B cell (primary cell): Measurements from ENCODE around the gene CIB1. TPM values are rescaled to one million over a fixed set of nuclear protein-coding genes. Genes with fewer than 3 reads are reported as not detected.

ENCODE experiments used
- ATAC-seq: fragments of 200-7000 bp; cut with Tn5 transposase; one replicate; pipeline ENCODE4 v1.10.0; 2021; ENCODE audit warnings: low read depth, mild to moderate bottlenecking, moderate number of reproducible peaks, moderate library complexity
- CTCF ChIA-PET: fragments of 350-600 bp; sonication (Branson Sonifier 250); formaldehyde crosslinking; loops from one replicate; lab custom pipeline; 2021; ENCODE audit warnings: antibody characterized with exemption, inconsistent platforms; lab: Charles Lee
- POLR2A ChIA-PET: fragments of 350-600 bp; sonication (Branson Sonifier 250); formaldehyde crosslinking; loops from one replicate; lab custom pipeline; 2021; ENCODE audit warnings: antibody characterized with exemption; lab: Charles Lee
- DNase-seq: peaks from one replicate; pipeline ENCODE4 v3.0.0; 2013
- H2AFZ ChIP-seq: 2 replicates; pipeline ENCODE4 v1.6.1; 2012; ENCODE audit warnings: mild to moderate bottlenecking, low read depth, low read length; ENCODE audit not compliant: insufficient read depth, poor library complexity, severe bottlenecking
- H3K27ac ChIP-seq, 2 donors: 1 replicate in 1 of 2; 2 replicates in 1 of 2; pipeline ENCODE4 v1.5.1; 2012 to 2013; ENCODE audit warnings: low read length in 2 of 2, mild to moderate bottlenecking in 2 of 2, moderate library complexity in 1 of 2
- H3K27me3 ChIP-seq, 4 experiments: fragments of 200-600 bp in 1 of 4; sonication (generic) in 1 of 4; replicated peaks in 1 of 4; 1 replicate in 2 of 4; 2 replicates in 2 of 4; pipeline versions ENCODE4 v1.6.1 to v1.7.0; 2013 to 2016; ENCODE audit warnings: low read length in 3 of 4, mild to moderate bottlenecking in 2 of 4, mixed read lengths in 1 of 4, moderate library complexity in 1 of 4; ENCODE audit not compliant: insufficient read depth in 4 of 4, control insufficient read depth in 3 of 4; ENCODE audit errors: control extremely low read depth in 1 of 4
- H3K36me3 ChIP-seq, 2 experiments: replicated peaks in 1 of 2; 1 replicate in 1 of 2; 2 replicates in 1 of 2; pipeline versions ENCODE4 v1.6.1 to v1.7.1; 2013; ENCODE audit warnings: low read length in 1 of 2; ENCODE audit not compliant: insufficient read depth in 2 of 2, control insufficient read depth in 1 of 2; ENCODE audit errors: control extremely low read depth in 1 of 2, extremely low read depth in 1 of 2
- H3K4me1 ChIP-seq, 2 donors: fragments of 200-600 bp in 1 of 2; sonication (generic) in 1 of 2; 1 replicate in 1 of 2; 2 replicates in 1 of 2; pipeline versions ENCODE4 v1.5.1 to v1.6.1; 2013 to 2017; ENCODE audit warnings: low read length in 2 of 2; ENCODE audit not compliant: control insufficient read depth in 2 of 2, insufficient read depth in 2 of 2
- H3K4me2 ChIP-seq: replicated peaks from 2 replicates; pipeline ENCODE3; 2012; ENCODE audit warnings: mild to moderate bottlenecking, low read depth, low read length; ENCODE audit not compliant: poor library complexity, severe bottlenecking
- H3K4me3 ChIP-seq, 5 experiments: fragments of 200-600 bp in 1 of 5; sonication (generic) in 1 of 5; 1 replicate in 3 of 5; 2 replicates in 2 of 5; pipeline versions ENCODE4 v1.5.1 to v1.7.0; 2011 to 2016; ENCODE audit warnings: low read length in 4 of 5, mild to moderate bottlenecking in 4 of 5, low read depth in 2 of 5, control low read depth in 1 of 5, moderate library complexity in 1 of 5; ENCODE audit not compliant: insufficient read depth in 1 of 5; ENCODE audit errors: control extremely low read depth in 1 of 5, extremely low read depth in 1 of 5
- H3K79me2 ChIP-seq: fragments of 200-600 bp; sonication (generic); one replicate; pipeline ENCODE4 v1.6.0; 2016; ENCODE audit warnings: low read length; ENCODE audit not compliant: control insufficient read depth, insufficient read depth
- H3K9ac ChIP-seq: fragments of 200-600 bp; sonication (generic); 2 replicates; pipeline ENCODE4 v1.6.1; 2017; ENCODE audit warnings: mild to moderate bottlenecking, low read length, moderate library complexity
- H3K9me3 ChIP-seq, 3 donors: one replicate each; pipeline versions ENCODE4 v1.6.1 to v1.7.1; 2013; ENCODE audit warnings: low read length in 2 of 3; ENCODE audit not compliant: control insufficient read depth in 2 of 3, insufficient read depth in 1 of 3; ENCODE audit errors: control extremely low read depth in 1 of 3
- H4K20me1 ChIP-seq: 2 replicates; pipeline ENCODE4 v1.6.0; 2012; ENCODE audit warnings: mild to moderate bottlenecking, low read length; ENCODE audit not compliant: insufficient read depth, control insufficient read depth, poor library complexity, severe bottlenecking
- H3K27ac Mint-ChIP-seq: one replicate; pipeline ENCODE4 v1.8.0; 2021; ENCODE audit warnings: mixed read lengths
- H3K27me3 Mint-ChIP-seq: one replicate; pipeline ENCODE4 v1.8.0; 2021; ENCODE audit warnings: mixed read lengths
- H3K4me1 Mint-ChIP-seq: one replicate; pipeline ENCODE4 v1.8.0; 2021; ENCODE audit warnings: mixed read lengths
- H3K4me3 Mint-ChIP-seq: one replicate; pipeline ENCODE4 v1.8.0; 2021; ENCODE audit warnings: mixed read lengths
- H3K9me3 Mint-ChIP-seq: one replicate; pipeline ENCODE4 v1.8.0; 2022; ENCODE audit warnings: mixed read lengths; ENCODE audit not compliant: insufficient read depth
- CTCF ChIP-seq: fragments of 200-600 bp; IDR thresholded peaks from one replicate; pipeline ENCODE4 v1.8.0; 2022; ENCODE audit warnings: antibody characterized with exemption, mild to moderate bottlenecking
- EZH2 ChIP-seq: IDR thresholded peaks from 2 replicates; pipeline ENCODE4 v1.6.1; 2012; ENCODE audit warnings: borderline replicate concordance, low read depth, mild to moderate bottlenecking, moderate library complexity, low read length; ENCODE audit not compliant: insufficient read depth, poor library complexity, severe bottlenecking
- WGBS: methylation state at CpG from one replicate; pipeline ENCODE4 v1.1.5; 2013; ENCODE audit warnings: missing lambda C conversion rate; ENCODE audit not compliant: insufficient coverage; 5-methylcytosine and 5-hydroxymethylcytosine counted together
- intact Hi-C: fragments of 100-400 bp; cut with micrococcal nuclease; formaldehyde crosslinking; loops from one replicate; pipeline ENCODE4 v1.10.0; 2022
- polyA plus RNA-seq: library from polyadenylated mRNA; depleted of rRNA; stranded (reverse); fragments of >200 nt; gene quantifications from 2 replicates; pipeline ENCODE4 v1.2.3, GENCODE V29; 2012
- total RNA-seq, 2 donors: library from RNA; stranded (reverse); fragments of 120-200 nt in 1 of 2; gene quantifications; 1 replicate in 1 of 2; 2 replicates in 1 of 2; pipeline versions ENCODE4 v1.2.3 to v1.2.4, GENCODE V29; 2013 to 2022

Gene CIB1
- total and polyA plus RNA-seq, 2 donors (not counting 1 experiment from before 2014, with no cell fraction given) = 153 to 157 TPM

GRCh38 chr15:90203473-90203872, 30.3 kb downstream of the CIB1 start:
- ATAC-seq (no peak), DNase-seq (no peak)
- Histone ChIP-seq H3K4me2 (peak overlapping the region; percentile 93), H2AFZ (no peak overlapping the region), H3K9me3 (no peaks in the 10 kb centered on the region), H3K27ac (peak overlapping the region in 1 of 2 donors; percentile 72), H3K36me3 (peaks cover 2 to 56% of the 10 kb centered on the region in 2 experiments), H3K27me3 (no peaks in the 10 kb centered on the region), H3K4me1 (peaks cover 77 to 90% of the 10 kb centered on the region in 2 donors), H3K4me3 (peak overlapping the region in 4 of 5 experiments; percentile 82 to 94 (median 86)), H3K9ac (peak overlapping the region; percentile 85), H3K79me2 (peaks cover 100% of the 10 kb centered on the region), H4K20me1 (peaks cover 73% of the 10 kb centered on the region)
- CTCF ChIA-PET = interaction anchor here (0.8 to 9.6 kb wide), 8 partner anchors 12 to 92 kb away, joined by 3 to 169 read pairs (median 5); partner anchors contain the start of genes CIB1 and GDPGP1
- TF ChIP-seq CTCF (no peak), EZH2 (no peak)
- H3K27me3 Mint-ChIP-seq = no peaks in the 10 kb centered on the region
- POLR2A ChIA-PET = interaction anchor here (1.6 to 10.5 kb wide), 4 partner anchors 12 to 40 kb away, joined by 3 to 150 read pairs (median 40); no protein-coding TSS in a partner anchor
- H3K4me1 Mint-ChIP-seq = peaks cover 81% of the 10 kb centered on the region
- 97% methylated on average over 7 of the region's 7 CpGs for WGBS
- H3K9me3 Mint-ChIP-seq = no peaks in the 10 kb centered on the region
- peak overlapping the region; percentile 93 for H3K4me3 Mint-ChIP-seq
- H3K27ac Mint-ChIP-seq = peak overlapping the region; percentile 83
- intact Hi-C loops = no loop called here

- H3K4me1 Mint-ChIP-seq = peaks cover 83% of the 10 kb centered on the region
- WGBS = 92% methylated on average over 2 of the region's 4 CpGs
- no peak overlapping the region for H2AFZ ChIP-seq
These were observed 30.8 kb downstream of the CIB1 start for GRCh38 chr15:90202929-90203328.

More at GRCh38 chr15:90202929-90203328, 30.8 kb downstream of the CIB1 start:
- Histone ChIP-seq H4K20me1 (peaks cover 68% of the 10 kb centered on the region), H3K4me2 (peak overlapping the region; percentile 93), H3K27ac (peak overlapping the region in 1 of 2 donors; percentile 72), H3K36me3 (peaks cover 2 to 54% of the 10 kb centered on the region in 2 experiments), H3K27me3 (no peaks in the 10 kb centered on the region), H3K9ac (peak overlapping the region; percentile 85), H3K4me3 (peak overlapping the region; percentile 17 to 94 (median 86)), H3K79me2 (peaks cover 100% of the 10 kb centered on the region), H3K9me3 (no peaks in the 10 kb centered on the region), H3K4me1 (peaks cover 77 to 90% of the 10 kb centered on the region in 2 donors)
- H3K27ac Mint-ChIP-seq = peak overlapping the region; percentile 83
- DNase-seq = no peak
- POLR2A ChIA-PET = interaction anchor here (0.6 to 10.5 kb wide), 5 partner anchors 11 to 420 kb away, joined by 3 to 150 read pairs (median 4); no protein-coding TSS in a partner anchor
- H3K9me3 Mint-ChIP-seq = no peaks in the 10 kb centered on the region
- CTCF ChIA-PET = interaction anchor here (1.0 to 9.6 kb wide), 7 partner anchors 11 to 43 kb away, joined by 5 to 169 read pairs (median 5); partner anchors contain the start of genes CIB1 and GDPGP1
- intact Hi-C loops = no loop called here
- TF ChIP-seq EZH2 (no peak), CTCF (no peak)
- ATAC-seq = no peak
- no peaks in the 10 kb centered on the region for H3K27me3 Mint-ChIP-seq
- H3K4me3 Mint-ChIP-seq = peak overlapping the region; percentile 93
